WTC11 (cell line): ENCODE measurements around the gene USE1.
"Not testable (repeated sequence)": the region's sequence is repeated elsewhere in the genome, so short reads cannot be mapped to it uniquely, and the experiment has no call there.

ENCODE experiments used
- ATF2 ChIP-seq: sonication (generic); formaldehyde crosslinking; IDR thresholded peaks from 2 replicates; pipeline ENCODE4 v1.8.1; 2022; ENCODE audit warnings: low read depth, missing genetic modification reagents, borderline replicate concordance
- JUN ChIP-seq: sonication (generic); formaldehyde crosslinking; IDR thresholded peaks from 2 replicates; pipeline ENCODE4 v1.8.0; 2023; ENCODE audit warnings: mild to moderate bottlenecking, missing genetic modification reagents
- KAT7 ChIP-seq: sonication (generic); formaldehyde crosslinking; IDR thresholded peaks from 2 replicates; pipeline ENCODE4 v1.8.1; 2023; ENCODE audit warnings: missing genetic modification reagents, mild to moderate bottlenecking, borderline replicate concordance
- TEAD4 ChIP-seq: sonication (generic); formaldehyde crosslinking; IDR thresholded peaks from 2 replicates; pipeline ENCODE4 v1.8.0; 2022; ENCODE audit warnings: mild to moderate bottlenecking, missing genetic modification reagents

- not testable (repeated sequence) for TF ChIP-seq TEAD4 (CRISPR knock-in tag); JUN (CRISPR knock-in tag); KAT7 (CRISPR knock-in tag); ATF2
Observed at GRCh38 chr19:17191736-17192135, 23.4 kb upstream of the USE1 start.
